Gastrocnemius medialis (tissue), 4 donors: ENCODE data around the gene TPD52L1.

Experiments
- CTCF ChIP-seq, 5 experiments: fragments of 450-650 bp in 3 of 5; fragments of 200-600 bp in 2 of 5; sonication (generic) in 2 of 5; IDR thresholded peaks in 4 of 5; conservative IDR thresholded peaks in 1 of 5; 1 replicate in 4 of 5; 2 replicates in 1 of 5; pipeline ENCODE4 v1.5.1; 2016 to 2019; ENCODE audit warnings: antibody characterized with exemption in 5 of 5, mild to moderate bottlenecking in 3 of 5, moderate library complexity in 3 of 5
- POLR2A ChIP-seq, 2 donors: fragments of 450-650 bp; IDR thresholded peaks; one replicate each; pipeline ENCODE4 v1.6.1; 2017; ENCODE audit warnings: antibody characterized with exemption in 2 of 2, mild to moderate bottlenecking in 2 of 2, moderate library complexity in 2 of 2

- no peak for TF ChIP-seq POLR2A (IDR thresholded peaks at IDR 0.05)
- no peak for TF ChIP-seq CTCF (IDR thresholded peaks at IDR 0.05 in 4 of 5, conservative IDR thresholded peaks at IDR 0.05 in 1 of 5)
These were observed 2.9 kb downstream of the TPD52L1 start for GRCh38 chr6:125156496-125156895.
